Measurements from ENCODE around the gene JUND. TPM values are rescaled to one million over a fixed set of nuclear protein-coding genes. Genes with fewer than 3 reads are reported as not detected.

Gene JUND
- total RNA-seq, 2 donors from 2014 or later: 112 to 148 TPM

GRCh38 chr19:18306888-18307260 lies 25.5 kb upstream of the JUND start:
- DNase-seq: no peak
- TF ChIP-seq CTCF (conservative IDR thresholded peaks at IDR 0.05): no peak
- Histone ChIP-seq H3K27ac (ENCODE audit: low read depth, low read length) (peak overlapping the region; percentile 29), H3K4me1 (ENCODE audit: control insufficient read depth, insufficient read depth, low read length) (peaks cover 8% of the 10 kb centered on the region), H3K9ac (ENCODE audit: extremely low read depth, low read length, poor library complexity, severe bottlenecking) (no peak overlapping the region), H3K4me3 (ENCODE audit: low read length) (no peak overlapping the region), H3K27me3 (ENCODE audit: control insufficient read depth, insufficient read depth, low read length, poor library complexity, severe bottlenecking) (no peaks in the 10 kb centered on the region), H3K9me3 (ENCODE audit: control insufficient read depth, low read length) (no peaks in the 10 kb centered on the region), H3K36me3 (ENCODE audit: control insufficient read depth, insufficient read depth, low read length) (peaks cover 35% of the 10 kb centered on the region)
- H3K27ac Mint-ChIP-seq: no peak overlapping the region
- H3K36me3 Mint-ChIP-seq (ENCODE audit: low read depth): peaks cover 31% of the 10 kb centered on the region
- peaks cover 15% of the 10 kb centered on the region for H3K4me1 Mint-ChIP-seq
- H3K9me3 Mint-ChIP-seq: no peaks in the 10 kb centered on the region
- no peaks in the 10 kb centered on the region for H3K27me3 Mint-ChIP-seq (ENCODE audit: insufficient read depth)
- no peak overlapping the region for H3K4me3 Mint-ChIP-seq
- WGBS, 2 experiments (ENCODE audit: insufficient coverage in 1 of 2, insufficient read length in 1 of 2): 92 to 96% methylated on average over 7 to 14 of the region's 14 CpGs

GRCh38 chr19:18306209-18306887 lies 24.9 kb upstream of the JUND start:
- Mint-ChIP-seq H3K4me1 (peaks cover 15% of the 10 kb centered on the region), H3K27ac (no peak overlapping the region), H3K4me3 (no peak overlapping the region), H3K9me3 (no peaks in the 10 kb centered on the region), H3K27me3 (ENCODE audit: insufficient read depth) (no peaks in the 10 kb centered on the region), H3K36me3 (ENCODE audit: low read depth) (peaks cover 28% of the 10 kb centered on the region)
- H3K9ac ChIP-seq (ENCODE audit: extremely low read depth, low read length, poor library complexity, severe bottlenecking): no peak overlapping the region
- no peaks in the 10 kb centered on the region for H3K9me3 ChIP-seq (ENCODE audit: control insufficient read depth, low read length)
- H3K27ac ChIP-seq (ENCODE audit: low read depth, low read length): peak overlapping the region; percentile 29
- no peaks in the 10 kb centered on the region for H3K27me3 ChIP-seq (ENCODE audit: control insufficient read depth, insufficient read depth, low read length, poor library complexity, severe bottlenecking)
- no peak for TF ChIP-seq CTCF (conservative IDR thresholded peaks at IDR 0.05)
- 93 to 94% methylated on average over 22 to 25 of the region's 26 CpGs for WGBS, 2 experiments (ENCODE audit: insufficient coverage in 1 of 2, insufficient read length in 1 of 2)
- peaks cover 8% of the 10 kb centered on the region for H3K4me1 ChIP-seq (ENCODE audit: control insufficient read depth, insufficient read depth, low read length)
- H3K4me3 ChIP-seq (ENCODE audit: low read length): no peak overlapping the region
- peak; percentile 38 for DNase-seq
- peaks cover 31% of the 10 kb centered on the region for H3K36me3 ChIP-seq (ENCODE audit: control insufficient read depth, insufficient read depth, low read length)

- WGBS, 2 experiments (ENCODE audit: insufficient coverage in 1 of 2, insufficient read length in 1 of 2): 17 to 32% methylated on average over 16 to 29 of the region's 29 CpGs
- no peak for TF ChIP-seq CTCF (conservative IDR thresholded peaks at IDR 0.05)
- peaks cover 8% of the 10 kb centered on the region for H3K4me1 ChIP-seq (ENCODE audit: control insufficient read depth, insufficient read depth, low read length)
- peaks cover 16% of the 10 kb centered on the region for H3K36me3 Mint-ChIP-seq (ENCODE audit: low read depth)
- H3K9ac ChIP-seq (ENCODE audit: extremely low read depth, low read length, poor library complexity, severe bottlenecking): peak overlapping the region; percentile 30
- no peaks in the 10 kb centered on the region for H3K9me3 Mint-ChIP-seq
- H3K27me3 ChIP-seq (ENCODE audit: control insufficient read depth, insufficient read depth, low read length, poor library complexity, severe bottlenecking): no peaks in the 10 kb centered on the region
- H3K4me3 ChIP-seq (ENCODE audit: low read length): peak overlapping the region; percentile 45
- H3K4me3 Mint-ChIP-seq: peak overlapping the region; percentile 43
- no peaks in the 10 kb centered on the region for H3K27me3 Mint-ChIP-seq (ENCODE audit: insufficient read depth)
- peak overlapping the region; percentile 88 for H3K27ac ChIP-seq (ENCODE audit: low read depth, low read length)
- H3K36me3 ChIP-seq (ENCODE audit: control insufficient read depth, insufficient read depth, low read length): peaks cover 23% of the 10 kb centered on the region
- DNase-seq: peak; percentile 84
- H3K9me3 ChIP-seq (ENCODE audit: control insufficient read depth, low read length): no peaks in the 10 kb centered on the region
- H3K4me1 Mint-ChIP-seq: peaks cover 15% of the 10 kb centered on the region
- H3K27ac Mint-ChIP-seq: peak overlapping the region; percentile 95
Observed at GRCh38 chr19:18304458-18305310, 23.3 kb upstream of the JUND start.

Data from endodermal cell (in vitro differentiated cells).